Measurements from ENCODE around the gene ESAM. TPM values are rescaled to one million over a fixed set of nuclear protein-coding genes. Genes with fewer than 3 reads are reported as not detected.
A peak's percentile ranks its signal among the peaks of the same experiment; 100 is the strongest.

ESAM gene
- total and polyA plus RNA-seq, 10 of the 15 experiments (the other 5 are each of a cell fraction or from before 2014, with no cell fraction given), result 2.7 to 43.6 (median 19.5) TPM

- TF ChIP-seq MLLT1 (IDR thresholded peaks at IDR 0.05) (0 out of 2 replicates have a peak, but pooled peaks have one; percentile 27), JUNB (IDR thresholded peaks at IDR 0.05) (no peak), TBL1XR1 (IDR thresholded peaks at IDR 0.05; ENCODE audit: low read depth, low read length) (no peak), TCF3 (IDR thresholded peaks at IDR 0.05; ENCODE audit: borderline replicate concordance, insufficient read depth, low read depth, low read length) (no peak), USF2 (IDR thresholded peaks at IDR 0.05; ENCODE audit: borderline replicate concordance, low read depth, low read length) (no peak), PAX8 (IDR thresholded peaks at IDR 0.05) (no peak), POLR2A (IDR thresholded peaks at IDR 0.05; ENCODE audit: low read depth, low read length) (no peak), ESRRA (IDR thresholded peaks at IDR 0.05; ENCODE audit: low read length) (no peak), ZBTB4 (CRISPR knock-in tag; IDR thresholded peaks at IDR 0.05) (no peak), TARDBP (IDR thresholded peaks at IDR 0.05; ENCODE audit: borderline replicate concordance) (no peak), ZNF687 (IDR thresholded peaks at IDR 0.05) (no peak), IRF4 (IDR thresholded peaks at IDR 0.05; ENCODE audit: low read depth, low read length) (no peak), POLR2AphosphoS5 (IDR thresholded peaks at IDR 0.05; ENCODE audit: low read length) (no peak), NR2F1 (conservative IDR thresholded peaks at IDR 0.05) (no peak), HDAC6 (IDR thresholded peaks at IDR 0.05; ENCODE audit: unreplicated experiment) (no peak), ZSCAN29 (IDR thresholded peaks at IDR 0.05) (no peak), FOXK2 (IDR thresholded peaks at IDR 0.05) (no peak), CHD1 (IDR thresholded peaks at IDR 0.05; ENCODE audit: low read depth, low read length) (no peak), ZNF217 (IDR thresholded peaks at IDR 0.05) (0 out of 2 replicates have a peak, but pooled peaks have one; percentile 16), ZNF622 (IDR thresholded peaks at IDR 0.05) (no peak), RELA (IDR thresholded peaks at IDR 0.05; ENCODE audit: borderline replicate concordance, partially characterized antibody) (no peak), LARP7 (IDR thresholded peaks at IDR 0.05) (no peak), BHLHE40 (IDR thresholded peaks at IDR 0.05; ENCODE audit: borderline replicate concordance in 1 of 2, low read depth in 2 of 2, low read length in 1 of 2) (no peak)
Measured at GRCh38 chr11:124745835-124746620, 16.1 kb downstream of the ESAM start (continued).

All from GM12878 (cell line).